ENCODE results near the gene TMEM129.

The TMEM129 gene

GRCh38 chr4:1756079-1756478 is 35.0 kb upstream of the TMEM129 start:
- Histone ChIP-seq H3K27me3 (replicated peaks; ENCODE audit: control insufficient read depth, insufficient read depth, low read length) (peaks cover 7% of the 10 kb centered on the region), H3K9me3 (ENCODE audit: control insufficient read depth, low read length) (no peaks in the 10 kb centered on the region), H3K36me3 (ENCODE audit: control insufficient read depth, insufficient read depth, low read length, severe bottlenecking) (no peaks in the 10 kb centered on the region), H3K9ac (ENCODE audit: low read length) (no peak overlapping the region), H3K4me3 (ENCODE audit: low read length) (no peak overlapping the region), H3K4me1 (ENCODE audit: control insufficient read depth, insufficient read depth, low read length) (no peaks in the 10 kb centered on the region)
- DNase-seq (ENCODE audit: low read depth), result no peak

- Histone ChIP-seq H3K36me3 (ENCODE audit: control insufficient read depth, insufficient read depth, low read length, severe bottlenecking) (no peaks in the 10 kb centered on the region), H3K9ac (ENCODE audit: low read length) (no peak overlapping the region), H3K4me3 (ENCODE audit: low read length) (no peak overlapping the region), H3K9me3 (ENCODE audit: control insufficient read depth, low read length) (no peaks in the 10 kb centered on the region), H3K4me1 (ENCODE audit: control insufficient read depth, insufficient read depth, low read length) (no peaks in the 10 kb centered on the region), H3K27me3 (replicated peaks; ENCODE audit: control insufficient read depth, insufficient read depth, low read length) (peaks cover 7% of the 10 kb centered on the region)
- no peak for DNase-seq (ENCODE audit: low read depth)
These were observed 34.2 kb upstream of the TMEM129 start for GRCh38 chr4:1755297-1755696.

- no peak overlapping the region for H3K4me3 ChIP-seq (ENCODE audit: low read length)
- DNase-seq (ENCODE audit: low read depth), result no peak
- H3K4me1 ChIP-seq (ENCODE audit: control insufficient read depth, insufficient read depth, low read length), result no peaks in the 10 kb centered on the region
- H3K9me3 ChIP-seq (ENCODE audit: control insufficient read depth, low read length), result no peaks in the 10 kb centered on the region
- H3K27me3 ChIP-seq (replicated peaks; ENCODE audit: control insufficient read depth, insufficient read depth, low read length), result peaks cover 3% of the 10 kb centered on the region
- no peak overlapping the region for H3K9ac ChIP-seq (ENCODE audit: low read length)
- no peaks in the 10 kb centered on the region for H3K36me3 ChIP-seq (ENCODE audit: control insufficient read depth, insufficient read depth, low read length, severe bottlenecking)
These were observed 33.2 kb upstream of the TMEM129 start for GRCh38 chr4:1754336-1754735.

GRCh38 chr4:1753697-1754311 is 32.7 kb upstream of the TMEM129 start:
- Histone ChIP-seq H3K27me3 (replicated peaks; ENCODE audit: control insufficient read depth, insufficient read depth, low read length) (peaks cover 3% of the 10 kb centered on the region), H3K9ac (ENCODE audit: low read length) (no peak overlapping the region), H3K9me3 (ENCODE audit: control insufficient read depth, low read length) (no peaks in the 10 kb centered on the region), H3K36me3 (ENCODE audit: control insufficient read depth, insufficient read depth, low read length, severe bottlenecking) (no peaks in the 10 kb centered on the region), H3K4me3 (ENCODE audit: low read length) (no peak overlapping the region), H3K4me1 (ENCODE audit: control insufficient read depth, insufficient read depth, low read length) (no peaks in the 10 kb centered on the region)
- DNase-seq (ENCODE audit: low read depth), result no peak

GRCh38 chr4:1753294-1753696 is 32.2 kb upstream of the TMEM129 start:
- Histone ChIP-seq H3K4me1 (ENCODE audit: control insufficient read depth, insufficient read depth, low read length) (no peaks in the 10 kb centered on the region), H3K4me3 (ENCODE audit: low read length) (no peak overlapping the region)
- no peak for DNase-seq (ENCODE audit: low read depth)

GRCh38 chr4:1752284-1753041 is 31.3 kb upstream of the TMEM129 start:
- H3K9me3 ChIP-seq (ENCODE audit: control insufficient read depth, low read length), result no peaks in the 10 kb centered on the region
- H3K36me3 ChIP-seq (ENCODE audit: control insufficient read depth, insufficient read depth, low read length, severe bottlenecking), result no peaks in the 10 kb centered on the region
- H3K4me3 ChIP-seq (ENCODE audit: low read length), result no peak overlapping the region
- H3K4me1 ChIP-seq (ENCODE audit: control insufficient read depth, insufficient read depth, low read length), result no peaks in the 10 kb centered on the region
- DNase-seq (ENCODE audit: low read depth), result no peak
- H3K9ac ChIP-seq (ENCODE audit: low read length), result no peak overlapping the region
- peaks cover 7% of the 10 kb centered on the region for H3K27me3 ChIP-seq (replicated peaks; ENCODE audit: control insufficient read depth, insufficient read depth, low read length)

More at GRCh38 chr4:1753294-1753696, 32.2 kb upstream of the TMEM129 start:
- Histone ChIP-seq H3K36me3 (ENCODE audit: control insufficient read depth, insufficient read depth, low read length, severe bottlenecking) (no peaks in the 10 kb centered on the region), H3K9me3 (ENCODE audit: control insufficient read depth, low read length) (no peaks in the 10 kb centered on the region), H3K9ac (ENCODE audit: low read length) (no peak overlapping the region), H3K27me3 (replicated peaks; ENCODE audit: control insufficient read depth, insufficient read depth, low read length) (peaks cover 4% of the 10 kb centered on the region)

- H3K27me3 ChIP-seq (replicated peaks; ENCODE audit: control insufficient read depth, insufficient read depth, low read length), result peaks cover 7% of the 10 kb centered on the region
- H3K9ac ChIP-seq (ENCODE audit: low read length), result no peak overlapping the region
- no peak for DNase-seq (ENCODE audit: low read depth)
- H3K4me3 ChIP-seq (ENCODE audit: low read length), result no peak overlapping the region
- no peaks in the 10 kb centered on the region for H3K9me3 ChIP-seq (ENCODE audit: control insufficient read depth, low read length)
- no peaks in the 10 kb centered on the region for H3K36me3 ChIP-seq (ENCODE audit: control insufficient read depth, insufficient read depth, low read length, severe bottlenecking)
- no peaks in the 10 kb centered on the region for H3K4me1 ChIP-seq (ENCODE audit: control insufficient read depth, insufficient read depth, low read length)
These were observed 30.8 kb upstream of the TMEM129 start for GRCh38 chr4:1751919-1752283.

- Histone ChIP-seq H3K4me3 (ENCODE audit: low read length) (no peak overlapping the region), H3K9me3 (ENCODE audit: control insufficient read depth, low read length) (no peaks in the 10 kb centered on the region), H3K4me1 (ENCODE audit: control insufficient read depth, insufficient read depth, low read length) (no peaks in the 10 kb centered on the region), H3K27me3 (replicated peaks; ENCODE audit: control insufficient read depth, insufficient read depth, low read length) (peaks cover 7% of the 10 kb centered on the region), H3K36me3 (ENCODE audit: control insufficient read depth, insufficient read depth, low read length, severe bottlenecking) (no peaks in the 10 kb centered on the region), H3K9ac (ENCODE audit: low read length) (no peak overlapping the region)
- DNase-seq (ENCODE audit: low read depth), result no peak
These were observed 30.2 kb upstream of the TMEM129 start for GRCh38 chr4:1751155-1751918.

- no peak overlapping the region for H3K4me3 ChIP-seq (ENCODE audit: low read length)
- peaks cover 7% of the 10 kb centered on the region for H3K27me3 ChIP-seq (replicated peaks; ENCODE audit: control insufficient read depth, insufficient read depth, low read length)
- no peaks in the 10 kb centered on the region for H3K9me3 ChIP-seq (ENCODE audit: control insufficient read depth, low read length)
- H3K36me3 ChIP-seq (ENCODE audit: control insufficient read depth, insufficient read depth, low read length, severe bottlenecking), result no peaks in the 10 kb centered on the region
- no peak overlapping the region for H3K9ac ChIP-seq (ENCODE audit: low read length)
- H3K4me1 ChIP-seq (ENCODE audit: control insufficient read depth, insufficient read depth, low read length), result no peaks in the 10 kb centered on the region
- no peak for DNase-seq (ENCODE audit: low read depth)
These were observed 29.4 kb upstream of the TMEM129 start for GRCh38 chr4:1750381-1751154.

- H3K4me3 ChIP-seq (ENCODE audit: low read length), result no peak overlapping the region
- no peak for DNase-seq (ENCODE audit: low read depth)
- no peaks in the 10 kb centered on the region for H3K36me3 ChIP-seq (ENCODE audit: control insufficient read depth, insufficient read depth, low read length, severe bottlenecking)
- no peaks in the 10 kb centered on the region for H3K9me3 ChIP-seq (ENCODE audit: control insufficient read depth, low read length)
- no peak overlapping the region for H3K9ac ChIP-seq (ENCODE audit: low read length)
- no peaks in the 10 kb centered on the region for H3K4me1 ChIP-seq (ENCODE audit: control insufficient read depth, insufficient read depth, low read length)
- peaks cover 7% of the 10 kb centered on the region for H3K27me3 ChIP-seq (replicated peaks; ENCODE audit: control insufficient read depth, insufficient read depth, low read length)
These were observed 28.7 kb upstream of the TMEM129 start for GRCh38 chr4:1749826-1750225.

- Histone ChIP-seq H3K4me1 (ENCODE audit: control insufficient read depth, insufficient read depth, low read length) (no peaks in the 10 kb centered on the region), H3K27me3 (replicated peaks; ENCODE audit: control insufficient read depth, insufficient read depth, low read length) (peaks cover 7% of the 10 kb centered on the region), H3K4me3 (ENCODE audit: low read length) (no peak overlapping the region), H3K9ac (ENCODE audit: low read length) (no peak overlapping the region), H3K36me3 (ENCODE audit: control insufficient read depth, insufficient read depth, low read length, severe bottlenecking) (no peaks in the 10 kb centered on the region), H3K9me3 (ENCODE audit: control insufficient read depth, low read length) (no peaks in the 10 kb centered on the region)
- DNase-seq (ENCODE audit: low read depth), result no peak
These were observed 28.2 kb upstream of the TMEM129 start for GRCh38 chr4:1749370-1749769.

Data from adipocyte (in vitro differentiated cells).